NT2/D1 (cell line): ENCODE results near the gene OSBPL3.

ENCODE experiments used
- SUZ12 ChIP-seq: IDR thresholded peaks from 2 replicates; pipeline ENCODE4 v1.6.1; 2011; ENCODE audit not compliant: insufficient read length, insufficient read depth; ENCODE audit errors: extremely low read depth
- YY1 ChIP-seq: IDR thresholded peaks from 2 replicates; pipeline ENCODE4 v1.6.1; 2011; ENCODE audit not compliant: insufficient read length, insufficient read depth
- ZNF274 ChIP-seq: IDR thresholded peaks from 2 replicates; pipeline ENCODE4 v1.6.1; 2011; ENCODE audit warnings: mild to moderate bottlenecking, low read depth, low read length

DNA sequence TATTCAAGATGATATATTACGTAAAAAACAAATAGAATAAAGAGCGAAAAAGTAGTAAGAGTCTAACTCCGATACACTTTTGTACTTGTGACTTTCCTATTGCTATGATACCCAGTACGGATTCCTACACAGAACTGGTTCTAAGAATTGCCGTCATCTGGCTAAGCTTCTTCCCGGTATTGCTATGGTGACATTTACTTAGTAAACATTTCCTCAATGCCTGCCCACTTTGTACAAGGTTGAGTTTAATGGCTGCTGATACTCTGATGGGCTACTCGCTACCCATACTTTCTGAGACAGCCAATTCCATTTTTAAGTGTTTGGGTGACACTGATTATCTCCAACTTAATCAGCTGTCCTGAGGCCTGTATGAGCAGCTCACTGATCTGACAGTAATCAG, 55.6 kb downstream of the OSBPL3 start:
- TF ChIP-seq ZNF274 (no peak), SUZ12 (no peak), YY1 (no peak)
